ENCODE data around the gene TRABD2B. TPM values are rescaled to one million over a fixed set of nuclear protein-coding genes. Genes with fewer than 3 reads are reported as not detected.

The TRABD2B gene
- total RNA-seq, 1 donor from 2014 or later, result 1.4 TPM

GRCh38 chr1:47888294-47888629, 108.9 kb downstream of the TRABD2B start:
- DNase-seq, result no peak
- no peaks in the 10 kb centered on the region for H3K36me3 ChIP-seq
- no peak overlapping the region for H3K27ac ChIP-seq (replicated peaks)
- no peak for TF ChIP-seq CTCF (IDR thresholded peaks at IDR 0.05; ENCODE audit: borderline replicate concordance)
- H3K4me1 ChIP-seq, result no peaks in the 10 kb centered on the region
- no peaks in the 10 kb centered on the region for H3K27me3 ChIP-seq (ENCODE audit: low read depth)
- intact Hi-C loops (cut with micrococcal nuclease), result no loop called here
- H3K4me3 ChIP-seq, result no peak overlapping the region
- H3K9me3 ChIP-seq (replicated peaks), result no peaks in the 10 kb centered on the region

- no peaks in the 10 kb centered on the region for H3K9me3 ChIP-seq (replicated peaks)
- H3K4me3 ChIP-seq, result no peak overlapping the region
- intact Hi-C loops (cut with micrococcal nuclease), result no loop called here
- H3K27me3 ChIP-seq (ENCODE audit: low read depth), result no peaks in the 10 kb centered on the region
- DNase-seq, result no peak
- no peak for TF ChIP-seq CTCF (IDR thresholded peaks at IDR 0.05; ENCODE audit: borderline replicate concordance)
- H3K27ac ChIP-seq (replicated peaks), result no peak overlapping the region
- no peaks in the 10 kb centered on the region for H3K4me1 ChIP-seq
- H3K36me3 ChIP-seq, result no peaks in the 10 kb centered on the region
Measured at GRCh38 chr1:47887475-47888293, 109.5 kb downstream of the TRABD2B start.

GRCh38 chr1:47887060-47887459, 110.1 kb downstream of the TRABD2B start:
- DNase-seq, result no peak
- TF ChIP-seq CTCF (IDR thresholded peaks at IDR 0.05; ENCODE audit: borderline replicate concordance), result no peak

GRCh38 chr1:47886141-47886540, 111.0 kb downstream of the TRABD2B start:
- no peaks in the 10 kb centered on the region for H3K4me1 ChIP-seq
- no peak overlapping the region for H3K27ac ChIP-seq (replicated peaks)
- no peaks in the 10 kb centered on the region for H3K36me3 ChIP-seq
- intact Hi-C loops (cut with micrococcal nuclease), result no loop called here
- DNase-seq, result no peak
- H3K27me3 ChIP-seq (ENCODE audit: low read depth), result no peaks in the 10 kb centered on the region
- no peak overlapping the region for H3K4me3 ChIP-seq
- H3K9me3 ChIP-seq (replicated peaks), result no peaks in the 10 kb centered on the region
- TF ChIP-seq CTCF (IDR thresholded peaks at IDR 0.05; ENCODE audit: borderline replicate concordance), result no peak

More at GRCh38 chr1:47887060-47887459, 110.1 kb downstream of the TRABD2B start:
- intact Hi-C loops (cut with micrococcal nuclease), result no loop called here
- Histone ChIP-seq H3K4me1 (no peaks in the 10 kb centered on the region), H3K9me3 (replicated peaks) (no peaks in the 10 kb centered on the region), H3K27ac (replicated peaks) (no peak overlapping the region), H3K36me3 (no peaks in the 10 kb centered on the region), H3K4me3 (no peak overlapping the region), H3K27me3 (ENCODE audit: low read depth) (no peaks in the 10 kb centered on the region)

- Histone ChIP-seq H3K4me1 (no peaks in the 10 kb centered on the region), H3K27ac (replicated peaks) (no peak overlapping the region), H3K36me3 (no peaks in the 10 kb centered on the region), H3K27me3 (ENCODE audit: low read depth) (no peaks in the 10 kb centered on the region), H3K4me3 (no peak overlapping the region), H3K9me3 (replicated peaks) (no peaks in the 10 kb centered on the region)
- DNase-seq, result no peak
- no peak for TF ChIP-seq CTCF (IDR thresholded peaks at IDR 0.05; ENCODE audit: borderline replicate concordance)
- intact Hi-C loops (cut with micrococcal nuclease), result no loop called here
Measured at GRCh38 chr1:47885062-47885830, 111.9 kb downstream of the TRABD2B start.
